GM12875 (cell line): ENCODE results near the gene PRDM12.

Source experiments
- H3K4me3 ChIP-seq: one replicate; pipeline ENCODE4 v1.5.1; 2011; ENCODE audit warnings: low read depth, low read length, control low read depth
- TF ChIP-seq, protein P1 (sequence below): IDR thresholded peaks from 2 replicates; pipeline ENCODE4 v1.5.1; 2011; ENCODE audit warnings: low read depth, mild to moderate bottlenecking, control low read depth, inconsistent platforms, low read length, moderate library complexity, borderline replicate concordance; ENCODE audit not compliant: insufficient read depth

The PRDM12 gene

DNA sequence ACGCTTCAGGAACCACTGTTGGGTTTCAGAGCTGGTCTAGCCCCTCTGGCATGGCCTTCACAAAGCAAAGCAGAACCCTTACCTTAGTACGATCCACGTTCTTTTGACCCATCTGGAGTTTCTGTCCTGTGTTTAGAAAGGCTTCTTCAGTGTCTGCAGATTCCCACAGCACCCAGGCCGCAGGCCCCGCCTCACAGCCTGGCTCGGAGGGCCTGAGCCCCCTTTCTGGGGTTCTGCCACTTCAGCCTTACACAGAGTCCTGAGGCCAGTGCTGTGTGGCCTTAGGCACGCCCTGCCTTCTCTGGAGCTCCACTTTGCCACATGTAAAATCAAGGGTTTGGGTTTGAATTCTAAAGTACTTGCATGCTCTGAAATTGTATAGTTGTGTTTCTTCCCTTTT is 31.6 kb upstream of the PRDM12 start:
- TF ChIP-seq, protein P1, sequence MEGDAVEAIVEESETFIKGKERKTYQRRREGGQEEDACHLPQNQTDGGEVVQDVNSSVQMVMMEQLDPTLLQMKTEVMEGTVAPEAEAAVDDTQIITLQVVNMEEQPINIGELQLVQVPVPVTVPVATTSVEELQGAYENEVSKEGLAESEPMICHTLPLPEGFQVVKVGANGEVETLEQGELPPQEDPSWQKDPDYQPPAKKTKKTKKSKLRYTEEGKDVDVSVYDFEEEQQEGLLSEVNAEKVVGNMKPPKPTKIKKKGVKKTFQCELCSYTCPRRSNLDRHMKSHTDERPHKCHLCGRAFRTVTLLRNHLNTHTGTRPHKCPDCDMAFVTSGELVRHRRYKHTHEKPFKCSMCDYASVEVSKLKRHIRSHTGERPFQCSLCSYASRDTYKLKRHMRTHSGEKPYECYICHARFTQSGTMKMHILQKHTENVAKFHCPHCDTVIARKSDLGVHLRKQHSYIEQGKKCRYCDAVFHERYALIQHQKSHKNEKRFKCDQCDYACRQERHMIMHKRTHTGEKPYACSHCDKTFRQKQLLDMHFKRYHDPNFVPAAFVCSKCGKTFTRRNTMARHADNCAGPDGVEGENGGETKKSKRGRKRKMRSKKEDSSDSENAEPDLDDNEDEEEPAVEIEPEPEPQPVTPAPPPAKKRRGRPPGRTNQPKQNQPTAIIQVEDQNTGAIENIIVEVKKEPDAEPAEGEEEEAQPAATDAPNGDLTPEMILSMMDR = no peak
- H3K4me3 ChIP-seq = no peak overlapping the region

DNA sequence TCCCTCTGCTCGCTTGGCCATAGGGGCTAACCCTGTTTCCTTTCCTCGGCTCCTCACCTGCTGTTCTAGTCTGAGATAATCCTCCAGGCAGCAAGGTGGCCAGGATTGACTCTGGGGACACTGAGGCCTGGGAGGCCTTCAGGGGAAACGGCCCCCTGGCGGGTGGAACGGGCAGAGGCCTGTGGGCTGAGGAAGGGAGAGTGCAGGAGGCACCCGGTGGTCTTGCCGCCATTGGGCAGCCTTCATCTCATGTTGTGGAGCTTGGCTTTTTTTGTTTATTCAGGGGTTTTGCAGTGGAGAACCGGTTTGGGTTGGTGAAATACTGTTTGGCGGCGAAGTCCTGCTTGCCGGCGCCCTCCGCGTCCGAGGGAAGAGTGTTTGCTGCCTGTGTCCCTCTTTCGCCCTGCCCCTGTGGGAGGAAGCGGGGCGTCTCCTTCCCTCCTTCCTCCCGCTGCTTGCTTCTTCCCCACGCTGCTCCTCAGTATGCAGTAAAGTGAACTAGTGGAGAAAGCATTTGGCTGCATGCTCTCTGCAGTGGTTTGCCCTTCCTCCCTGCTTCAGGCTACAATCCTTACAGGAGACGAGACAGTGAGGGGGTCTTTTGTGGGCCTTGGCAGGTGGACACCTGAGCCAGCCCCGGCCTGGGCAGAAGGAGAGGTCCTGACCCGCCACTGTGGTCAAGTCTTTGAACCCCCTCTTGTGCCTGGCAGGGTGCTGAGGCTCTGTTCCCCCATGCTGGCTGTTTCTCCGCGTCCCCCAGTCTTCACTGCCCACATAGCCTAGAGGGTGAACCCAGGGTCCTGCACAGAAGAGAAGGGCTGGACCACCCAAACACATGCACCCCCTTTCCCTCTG is 30.8 kb upstream of the PRDM12 start:
- no peak overlapping the region for H3K4me3 ChIP-seq
- TF ChIP-seq, protein P1 = no peak

DNA sequence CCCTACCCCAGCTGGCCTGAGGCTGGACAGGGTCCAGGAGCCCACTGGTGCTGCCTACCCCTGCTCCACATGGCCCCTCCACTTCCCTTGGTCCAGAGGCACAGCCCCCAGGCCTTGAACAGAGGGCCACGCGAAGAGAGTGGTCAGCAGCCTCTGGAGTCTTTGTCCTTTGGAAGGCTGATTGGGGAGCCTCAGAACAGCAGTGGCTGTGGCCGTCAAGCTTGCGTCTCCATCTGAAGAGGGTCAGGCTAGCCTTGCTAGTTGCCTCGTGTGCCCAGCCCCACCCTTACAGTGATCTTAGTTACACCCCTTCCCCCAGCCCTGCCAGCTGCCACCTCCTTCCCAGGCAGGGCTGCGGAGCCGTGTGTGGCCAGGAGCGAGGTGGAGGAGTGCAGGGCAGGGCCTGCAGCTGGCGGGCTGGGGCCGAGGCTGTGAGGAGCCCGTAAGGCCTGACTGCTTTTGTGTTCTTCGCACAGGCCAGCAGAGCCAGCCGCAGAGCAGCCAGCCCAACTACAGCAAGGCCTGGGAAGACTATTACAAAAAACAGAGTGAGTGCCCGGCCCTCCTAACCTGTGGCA is 30.1 kb upstream of the PRDM12 start:
- H3K4me3 ChIP-seq = no peak overlapping the region
- TF ChIP-seq, protein P1 = no peak

DNA sequence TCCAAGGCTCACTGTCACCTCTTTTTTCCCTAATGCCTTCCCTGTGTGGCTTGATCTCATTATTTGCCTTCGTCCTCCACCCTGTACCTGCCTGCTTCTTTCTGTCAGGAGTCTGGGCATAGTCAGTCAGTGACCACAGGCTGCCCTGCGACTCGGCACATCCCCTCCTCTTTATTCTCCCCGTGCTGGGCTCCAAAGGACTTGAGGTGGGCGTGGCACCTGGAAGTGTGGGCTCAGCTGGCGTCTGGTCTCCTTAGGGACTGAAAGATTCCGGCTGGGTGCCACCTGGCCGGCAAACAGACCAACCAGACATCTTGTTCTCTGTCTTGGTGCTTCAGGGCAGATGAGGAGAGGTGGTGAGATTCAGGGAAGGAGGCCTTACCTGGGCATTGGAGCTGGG is 29.6 kb upstream of the PRDM12 start:
- no peak overlapping the region for H3K4me3 ChIP-seq

DNA sequence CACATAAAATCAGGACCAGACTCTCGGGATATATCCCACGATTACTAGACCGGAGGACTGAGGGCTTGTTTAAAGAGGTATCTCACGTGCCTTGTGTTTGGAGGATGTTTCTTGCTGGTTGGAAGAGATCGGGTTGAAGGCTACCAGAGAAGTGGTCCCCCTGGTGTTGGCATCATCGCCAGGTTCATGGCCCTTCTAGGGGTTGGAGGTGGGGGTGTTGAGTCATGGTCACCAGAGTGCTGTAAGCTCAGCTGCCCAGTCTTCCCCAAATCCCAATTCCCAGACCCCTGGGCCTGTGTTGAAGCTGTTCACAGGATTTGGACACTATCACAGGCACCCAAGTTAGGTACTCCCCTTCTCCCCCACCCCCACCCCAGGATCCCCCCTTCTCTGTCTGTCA is 29.1 kb upstream of the PRDM12 start:
- H3K4me3 ChIP-seq = no peak overlapping the region
- TF ChIP-seq, protein P1 = no peak

More for the DNA sequence above, 29.6 kb upstream of the PRDM12 start:
- TF ChIP-seq, protein P1 = no peak

DNA sequence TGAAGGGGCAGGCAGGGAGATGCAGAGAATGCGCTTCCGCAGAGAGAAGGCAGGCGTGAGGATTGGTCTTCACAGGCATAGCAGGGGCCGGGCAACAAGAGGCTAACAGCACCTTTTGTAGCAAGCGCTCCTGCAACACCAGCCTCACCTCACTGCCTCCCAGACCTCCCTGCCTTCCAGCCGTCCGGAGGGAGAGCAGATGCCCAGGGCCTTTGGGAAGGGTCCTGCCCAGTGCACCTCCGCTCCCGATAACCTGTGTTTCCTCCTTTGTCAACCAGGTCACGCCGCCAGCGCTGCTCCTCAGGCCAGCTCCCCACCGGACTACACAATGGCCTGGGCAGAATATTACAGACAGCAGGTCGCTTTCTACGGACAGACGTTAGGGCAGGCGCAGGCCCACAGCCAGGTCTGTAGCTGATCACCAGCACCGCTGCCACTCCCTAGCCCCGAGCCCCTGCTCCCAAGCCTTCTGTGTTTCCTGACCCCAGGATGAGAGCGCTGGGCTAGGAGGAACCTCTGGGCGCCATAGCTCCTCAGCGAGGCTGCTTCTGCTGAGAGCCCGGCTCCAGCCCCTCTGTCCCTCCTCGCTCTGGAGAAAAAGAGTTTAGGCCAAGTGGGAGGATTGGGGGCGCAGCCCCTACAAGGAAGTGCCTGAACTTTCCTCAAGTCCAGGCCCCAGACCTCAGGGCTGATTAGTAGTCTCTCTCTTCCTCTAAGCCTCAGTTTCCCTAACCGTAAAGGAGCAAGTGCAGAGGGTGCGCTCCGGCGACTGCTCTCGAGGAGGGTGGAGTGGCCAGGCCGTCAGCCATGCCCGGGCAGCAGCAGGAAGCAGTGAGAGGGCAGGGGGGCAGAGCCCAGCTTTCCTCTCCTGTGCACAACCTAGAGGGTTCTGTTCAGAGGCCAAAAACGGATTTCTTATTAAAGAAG is 28.4 kb upstream of the PRDM12 start:
- TF ChIP-seq, protein P1 = no peak
- no peak overlapping the region for H3K4me3 ChIP-seq

DNA sequence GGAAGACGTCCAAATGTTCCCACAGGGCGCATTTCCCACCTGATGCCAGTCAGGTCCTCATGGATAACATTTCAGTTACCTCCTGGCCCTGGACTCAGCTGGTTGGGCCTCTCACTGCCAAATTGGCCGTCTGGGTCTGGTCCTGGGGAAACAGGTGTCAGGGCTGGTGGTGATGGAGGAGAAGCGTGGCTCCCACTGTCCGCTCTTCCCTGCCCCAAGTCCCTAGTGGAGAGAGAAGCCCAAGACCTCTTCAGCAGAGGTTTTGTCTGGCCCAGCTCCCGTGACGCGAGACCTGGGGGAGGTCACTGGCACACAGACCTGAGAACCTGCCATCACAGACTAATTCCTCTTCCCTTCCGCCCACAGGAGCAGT is 27.8 kb upstream of the PRDM12 start:
- H3K4me3 ChIP-seq = no peak overlapping the region
- TF ChIP-seq, protein P1 = no peak
